Measurements from ENCODE around the gene PRICKLE2.

PRICKLE2 gene

DNA sequence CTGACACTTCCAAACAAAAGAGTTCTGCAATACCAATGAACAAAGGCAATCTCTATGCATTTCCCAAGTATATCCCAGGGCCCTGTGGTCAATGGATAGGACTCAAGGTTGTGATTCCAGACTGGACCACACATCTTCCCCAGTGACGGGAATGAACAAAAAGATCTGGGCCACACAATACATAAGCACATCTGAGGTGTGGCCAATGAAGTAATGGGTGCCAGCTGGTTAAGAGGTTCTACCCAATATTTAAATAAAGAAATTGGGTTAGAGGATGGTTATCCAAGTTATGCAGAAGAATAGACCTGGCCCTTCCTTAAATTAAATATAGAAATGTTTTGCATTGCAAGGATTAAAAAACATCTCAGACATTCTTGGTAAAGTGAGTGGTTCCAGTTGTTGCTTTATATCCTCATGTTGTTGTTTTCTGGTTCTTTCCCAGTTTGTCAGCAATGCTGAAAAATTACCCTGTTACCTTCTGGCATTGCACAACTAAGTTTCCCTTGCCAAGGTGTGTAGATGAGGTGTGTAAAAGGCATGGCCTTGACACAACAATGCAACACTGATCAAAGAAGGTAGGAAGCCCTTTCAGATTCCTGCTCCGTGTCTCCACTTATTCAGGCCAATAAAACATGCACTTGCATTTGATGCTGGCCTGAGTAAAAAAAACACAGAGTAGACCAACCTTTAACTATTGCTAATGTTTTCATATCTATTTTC lies 86.5 kb downstream of the PRICKLE2 start:
- no peak for DNase-seq (ENCODE audit: low read depth in 1 of 2, low spot score in 1 of 2)

DNA sequence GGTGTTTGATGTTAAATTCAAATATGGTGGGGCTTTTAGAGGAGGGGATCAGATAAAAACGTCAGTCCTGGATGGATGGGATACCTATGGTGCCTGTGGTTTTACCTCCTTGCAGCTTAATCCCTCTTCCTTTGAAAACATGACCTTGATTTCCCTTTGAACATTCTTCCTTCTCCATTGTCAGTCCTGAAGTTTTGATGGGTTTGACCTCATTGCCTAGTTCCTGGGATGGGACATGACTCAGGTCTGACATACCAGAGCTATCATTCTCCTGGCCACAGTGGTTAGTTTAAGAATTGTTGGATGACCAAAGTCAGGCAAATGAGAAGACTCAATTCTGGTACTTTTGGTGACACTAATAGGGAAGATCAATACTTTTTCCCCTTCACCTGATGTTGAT lies 87.2 kb downstream of the PRICKLE2 start:
- DNase-seq (ENCODE audit: low read depth in 1 of 2, low spot score in 1 of 2) = no peak

DNA sequence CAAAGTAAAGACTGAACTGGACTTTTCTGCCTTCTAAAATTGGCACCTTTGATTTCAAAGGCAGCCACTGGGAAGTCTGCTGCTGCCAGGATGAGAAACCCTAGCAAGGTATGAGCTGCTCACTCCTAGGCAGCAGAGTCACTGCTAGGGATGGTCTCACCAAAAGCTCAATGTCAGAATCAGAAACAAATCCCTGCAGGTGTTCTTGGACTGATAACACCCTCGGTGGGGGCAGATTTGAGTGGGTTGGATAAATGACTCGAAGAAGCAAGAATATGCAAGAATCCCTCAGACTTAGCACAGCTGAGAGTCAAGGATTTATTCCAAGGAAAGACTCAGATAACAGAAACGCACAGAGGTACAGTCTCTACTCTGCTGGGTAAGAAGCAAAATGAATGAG lies 90.4 kb downstream of the PRICKLE2 start:
- DNase-seq (ENCODE audit: low read depth in 1 of 2, low spot score in 1 of 2) = no peak

DNA sequence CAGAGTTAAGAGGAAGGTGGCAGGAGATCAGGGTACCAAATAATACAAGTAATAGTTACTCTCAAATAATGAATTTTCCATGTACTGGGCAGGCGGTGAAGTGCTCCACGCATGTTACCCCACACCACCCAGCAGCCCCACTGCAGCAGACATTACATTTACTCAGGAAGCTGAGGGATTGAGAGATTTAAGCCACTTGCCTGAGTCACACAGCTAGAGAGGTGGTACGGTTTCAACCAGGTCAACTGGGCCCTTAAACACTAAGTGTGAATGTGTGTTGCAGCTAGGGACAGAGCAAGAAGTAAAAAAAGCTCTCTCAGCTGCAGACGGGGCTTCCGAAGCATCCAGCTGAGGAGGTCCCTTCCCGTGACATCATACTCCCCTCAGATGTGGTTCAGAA lies 91.3 kb downstream of the PRICKLE2 start:
- DNase-seq (ENCODE audit: low read depth in 1 of 2, low spot score in 1 of 2) = no peak

DNA sequence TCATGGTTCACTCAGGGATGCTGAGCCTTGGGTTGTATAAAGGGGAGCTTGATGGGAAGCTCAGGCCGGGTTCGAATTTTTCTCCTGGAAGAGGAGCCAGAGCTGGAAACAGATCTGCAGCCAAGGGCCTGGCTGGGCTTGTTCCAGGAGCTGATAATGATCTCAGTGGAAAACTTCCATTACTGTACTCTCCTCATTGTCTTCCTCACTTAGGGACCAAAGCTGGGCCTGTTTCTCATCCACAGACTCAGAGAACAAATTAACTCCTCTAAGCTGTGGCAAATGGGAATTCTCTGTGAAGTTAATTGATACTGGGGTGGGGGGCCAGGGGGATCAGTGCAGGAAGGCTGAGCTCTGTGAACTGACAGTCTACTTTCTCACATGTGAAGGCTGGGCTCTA lies 92.0 kb downstream of the PRICKLE2 start:
- no peak for DNase-seq (ENCODE audit: low read depth in 1 of 2, low spot score in 1 of 2)

DNA sequence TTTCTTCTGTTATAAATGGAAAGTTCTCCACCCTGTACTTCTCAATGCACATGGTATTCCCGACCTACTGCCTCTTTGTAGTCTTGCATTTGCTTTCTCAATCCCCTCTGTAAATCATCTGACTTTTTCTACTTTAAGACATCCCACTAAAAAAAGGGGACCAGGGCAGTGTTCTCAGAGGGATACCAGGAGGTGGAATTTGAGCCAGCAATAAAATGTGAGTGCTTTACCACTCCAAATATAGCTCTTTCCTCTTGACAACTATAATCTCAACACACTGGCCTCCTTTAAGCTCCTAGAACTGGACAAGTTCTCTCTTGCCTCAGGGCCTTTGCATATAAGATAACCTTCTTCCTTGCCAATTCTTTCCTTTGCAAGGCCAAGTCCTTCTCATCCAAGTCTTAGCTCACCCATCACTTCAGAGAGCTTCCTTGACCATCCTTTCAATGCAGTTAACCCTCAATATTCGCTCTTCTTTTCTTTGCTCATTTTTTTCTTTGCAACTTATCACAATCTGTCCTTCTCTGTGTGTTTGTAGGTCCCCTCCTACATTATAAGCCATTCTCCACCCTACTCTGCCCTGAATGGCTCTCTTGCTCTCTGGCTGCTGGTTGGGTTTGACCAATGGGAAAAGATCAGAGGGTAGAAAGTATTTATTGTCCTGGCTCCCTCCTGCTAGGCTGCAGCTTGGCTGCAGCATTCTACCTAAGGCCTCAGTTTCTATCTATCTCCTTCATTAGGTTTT lies 93.4 kb downstream of the PRICKLE2 start:
- no peak for DNase-seq (ENCODE audit: low read depth in 1 of 2, low spot score in 1 of 2)

DNA sequence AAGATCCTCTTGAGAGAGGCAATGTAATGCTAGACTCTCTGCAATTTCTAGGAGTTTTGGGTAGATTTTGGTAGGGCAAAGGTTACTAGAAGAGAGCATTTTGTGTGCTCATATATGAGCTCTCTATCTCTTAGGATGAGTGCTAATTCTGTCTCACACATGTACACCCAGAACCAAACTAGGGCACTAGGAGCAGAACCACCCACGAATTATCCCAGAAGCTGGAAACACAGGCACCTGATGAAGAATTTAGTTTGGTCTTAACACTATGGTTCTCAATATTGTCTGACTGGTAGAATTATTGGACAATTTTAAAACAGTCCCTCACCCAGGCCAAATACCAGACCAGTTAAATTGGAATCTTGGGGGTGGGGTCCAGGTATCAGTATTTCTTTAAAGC lies 94.8 kb downstream of the PRICKLE2 start:
- DNase-seq (ENCODE audit: low read depth in 1 of 2, low spot score in 1 of 2) = no peak

DNA sequence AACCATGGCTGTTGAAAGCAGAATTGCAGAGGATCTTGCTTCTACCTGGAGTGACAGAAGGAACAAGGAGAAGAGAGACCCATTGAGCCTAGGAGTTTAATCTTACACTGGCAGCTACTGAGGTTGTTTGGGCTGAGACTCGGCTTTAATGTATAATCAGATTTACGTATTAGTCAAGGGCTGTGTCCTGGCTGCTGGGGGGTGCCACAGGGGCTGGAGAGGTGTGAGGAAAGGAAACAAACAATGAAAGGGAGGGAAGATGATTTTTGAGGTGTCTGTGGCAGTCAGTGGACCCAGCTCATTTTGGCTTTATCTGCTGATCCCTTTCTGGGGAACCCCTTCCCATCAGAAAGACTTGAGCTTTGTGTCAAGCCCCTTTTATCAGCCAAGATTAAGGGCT lies 95.7 kb downstream of the PRICKLE2 start:
- no peak for DNase-seq (ENCODE audit: low read depth in 1 of 2, low spot score in 1 of 2)

DNA sequence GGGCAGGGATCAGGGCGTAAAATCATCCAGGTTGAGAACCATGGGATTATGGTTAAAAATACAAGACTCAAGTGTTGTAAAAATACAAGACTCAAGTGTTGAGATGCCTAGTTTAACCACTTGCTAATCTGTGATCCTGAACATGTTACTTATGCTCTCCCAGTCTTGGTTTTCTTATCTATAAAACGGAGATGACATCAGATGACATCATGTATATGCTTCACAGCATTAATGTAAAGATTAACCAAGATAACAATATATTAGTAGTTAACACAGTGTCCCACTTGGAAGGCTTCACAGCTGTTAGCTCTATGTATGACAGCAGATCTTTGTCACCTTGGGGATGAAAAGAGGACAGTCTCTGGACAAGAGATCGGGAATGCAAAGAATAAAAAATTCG lies 96.2 kb downstream of the PRICKLE2 start:
- no peak for DNase-seq (ENCODE audit: low read depth in 1 of 2, low spot score in 1 of 2)

DNA sequence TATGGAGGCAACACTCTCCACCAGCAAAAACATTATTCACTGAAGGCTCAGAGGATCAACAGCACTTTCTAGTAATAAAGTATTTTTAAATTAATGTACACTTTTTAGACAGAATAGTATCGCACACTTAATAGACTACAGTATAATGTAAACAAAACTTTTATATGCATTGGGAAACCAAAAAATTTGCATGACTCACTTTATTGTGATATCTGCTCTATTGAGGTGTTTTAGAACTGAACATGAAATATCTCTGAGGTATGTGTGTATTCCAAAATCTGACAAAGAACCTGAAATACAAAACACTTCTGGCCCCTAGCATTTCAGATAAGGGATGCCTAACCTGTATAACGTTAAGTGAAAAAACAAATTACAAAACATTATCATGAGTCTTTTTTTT lies 99.7 kb downstream of the PRICKLE2 start:
- DNase-seq (ENCODE audit: low read depth in 1 of 2, low spot score in 1 of 2) = no peak

DNA sequence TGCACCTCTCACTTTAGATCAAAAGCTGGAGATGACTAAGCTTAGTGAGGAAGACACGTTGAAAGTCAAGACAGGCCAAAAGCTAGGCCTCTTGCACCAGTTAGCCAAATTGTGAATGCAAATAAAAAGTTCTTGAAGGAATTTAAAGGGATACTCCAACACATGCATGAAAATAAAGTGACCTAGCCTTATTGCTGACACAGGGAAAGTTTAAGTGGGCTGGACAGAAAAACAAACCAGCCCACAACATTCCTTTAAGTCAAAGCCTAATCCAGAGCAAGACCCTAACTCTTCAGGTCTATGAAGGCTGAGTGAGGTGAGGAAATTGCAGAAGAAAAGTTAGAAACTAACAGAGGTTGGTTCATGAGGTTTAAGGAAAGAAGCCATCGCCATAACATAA lies 101.3 kb downstream of the PRICKLE2 start:
- no peak for DNase-seq (ENCODE audit: low read depth in 1 of 2, low spot score in 1 of 2)

DNA sequence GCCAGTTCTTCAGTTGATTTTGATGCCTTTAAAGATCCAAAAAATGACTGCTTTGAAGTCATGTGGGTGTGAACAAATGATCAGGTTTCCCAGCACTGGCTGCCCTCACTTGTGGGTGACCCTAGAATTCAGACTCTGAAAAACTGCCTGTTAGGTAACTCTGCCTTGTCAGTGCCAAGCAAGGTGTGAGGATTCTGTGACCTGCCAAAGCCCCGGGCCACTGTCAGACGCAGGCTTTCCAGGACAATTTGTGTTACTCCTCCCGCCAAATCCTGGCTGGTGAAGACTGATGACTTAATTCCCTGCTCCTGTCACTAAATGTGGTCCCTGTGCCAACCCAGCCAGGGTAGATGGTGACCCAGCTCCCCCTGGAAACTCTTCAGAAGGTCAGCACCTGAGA lies 102.8 kb downstream of the PRICKLE2 start:
- DNase-seq (ENCODE audit: low read depth in 1 of 2, low spot score in 1 of 2) = no peak

DNA sequence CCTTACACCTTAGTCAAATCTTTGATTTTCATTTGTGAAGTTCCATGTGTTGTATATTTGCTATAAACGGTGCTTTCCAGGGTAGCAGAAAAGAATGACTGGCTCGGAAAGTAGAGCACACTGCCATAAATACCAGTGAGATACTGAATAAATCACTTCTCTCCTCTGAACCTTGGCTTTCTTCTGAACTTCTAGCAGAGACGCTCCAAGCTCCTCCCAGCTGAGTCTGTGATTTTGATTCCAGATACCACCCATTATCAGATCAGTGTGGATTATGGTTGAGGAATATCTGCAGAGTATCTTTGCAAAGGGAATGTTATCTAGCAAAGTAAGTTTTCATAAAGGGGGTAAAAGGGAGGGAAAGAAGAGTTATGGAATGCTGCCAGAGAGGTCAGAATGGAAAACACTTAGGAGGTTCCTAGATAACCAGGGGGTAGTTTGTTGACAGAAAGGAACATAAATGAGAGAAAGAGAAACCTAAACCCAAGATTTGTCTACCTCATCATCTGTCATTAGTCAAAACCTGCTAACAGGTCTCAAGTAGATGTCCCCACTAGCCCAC lies 103.4 kb downstream of the PRICKLE2 start:
- DNase-seq (ENCODE audit: low read depth in 1 of 2, low spot score in 1 of 2) = no peak

DNA sequence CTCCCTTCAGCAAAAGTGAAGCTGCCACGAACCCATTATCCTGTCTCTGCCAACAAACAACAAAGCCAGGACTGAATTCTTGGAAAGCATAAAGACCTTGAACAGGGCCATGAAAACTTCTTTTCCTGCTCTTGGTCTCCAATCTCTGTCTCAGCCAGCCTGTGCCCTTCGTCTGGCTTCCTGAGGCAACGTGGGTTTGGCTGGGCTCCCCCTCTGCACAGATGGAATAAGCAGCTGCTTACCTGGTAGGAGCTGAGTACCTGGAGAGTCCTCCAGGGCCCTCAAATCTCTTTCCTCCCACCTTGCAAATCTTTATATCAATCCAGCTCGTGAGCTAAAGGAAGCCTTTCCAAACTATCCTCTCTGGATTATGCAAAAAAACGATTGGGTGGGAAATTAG lies 104.4 kb downstream of the PRICKLE2 start:
- DNase-seq (ENCODE audit: low read depth in 1 of 2, low spot score in 1 of 2) = no peak

DNA sequence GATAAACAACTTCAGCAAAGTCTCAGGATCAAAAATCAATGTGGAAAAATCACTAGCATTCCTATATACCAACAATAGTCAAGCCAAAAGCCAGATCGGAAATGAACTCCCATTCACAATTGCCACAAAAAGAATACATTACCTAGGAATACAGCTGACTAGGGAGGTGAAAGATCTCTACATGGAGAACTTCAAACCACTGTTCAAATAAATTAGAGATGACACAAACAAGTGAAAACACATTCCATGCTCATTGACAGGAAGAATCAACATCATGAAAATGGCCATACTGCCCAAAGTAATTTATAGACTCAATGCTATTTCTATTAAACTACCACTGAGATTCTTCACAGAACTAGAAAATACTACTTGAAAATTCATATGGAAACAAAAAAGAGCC lies 107.8 kb downstream of the PRICKLE2 start:
- DNase-seq (ENCODE audit: low read depth in 1 of 2, low spot score in 1 of 2) = no peak

DNA sequence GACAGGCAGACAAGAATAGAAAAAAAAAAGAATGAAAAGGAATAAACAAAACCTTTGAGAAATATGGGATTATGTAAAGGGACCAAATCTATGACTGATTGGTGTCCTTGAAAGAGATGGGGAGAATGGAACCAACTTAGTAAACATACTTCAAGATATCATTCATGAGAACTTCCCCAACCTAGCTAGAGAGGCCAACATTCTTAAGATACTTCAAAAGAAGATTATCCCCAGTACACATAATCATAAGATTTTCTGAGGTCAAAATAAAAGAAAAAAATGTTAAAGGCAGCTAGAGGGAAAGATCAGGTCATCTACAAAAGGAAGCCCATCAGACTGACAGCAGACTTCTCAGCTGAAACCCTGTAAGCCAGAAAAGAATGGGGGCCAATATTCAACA lies 110.6 kb downstream of the PRICKLE2 start:
- no peak for DNase-seq (ENCODE audit: low read depth in 1 of 2, low spot score in 1 of 2)

DNA sequence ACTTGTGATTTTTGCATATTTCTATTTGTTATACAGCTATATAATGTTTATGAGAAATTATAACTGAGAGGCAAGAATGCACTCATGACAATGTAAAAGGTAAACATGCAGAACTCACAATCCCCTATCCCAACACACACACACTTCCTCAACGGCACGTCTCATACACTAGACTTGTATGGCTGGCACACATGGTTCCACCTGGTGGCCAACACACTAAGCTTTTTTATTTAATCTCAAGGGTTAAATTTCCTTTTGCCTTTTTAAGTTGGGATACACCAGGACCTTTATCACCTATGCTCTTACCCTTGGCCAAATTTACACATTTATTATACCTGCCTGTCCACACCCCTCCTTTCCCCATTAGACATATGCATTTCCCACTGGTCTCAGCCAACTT lies 113.4 kb downstream of the PRICKLE2 start:
- no peak for DNase-seq (ENCODE audit: low read depth in 1 of 2, low spot score in 1 of 2)

DNA sequence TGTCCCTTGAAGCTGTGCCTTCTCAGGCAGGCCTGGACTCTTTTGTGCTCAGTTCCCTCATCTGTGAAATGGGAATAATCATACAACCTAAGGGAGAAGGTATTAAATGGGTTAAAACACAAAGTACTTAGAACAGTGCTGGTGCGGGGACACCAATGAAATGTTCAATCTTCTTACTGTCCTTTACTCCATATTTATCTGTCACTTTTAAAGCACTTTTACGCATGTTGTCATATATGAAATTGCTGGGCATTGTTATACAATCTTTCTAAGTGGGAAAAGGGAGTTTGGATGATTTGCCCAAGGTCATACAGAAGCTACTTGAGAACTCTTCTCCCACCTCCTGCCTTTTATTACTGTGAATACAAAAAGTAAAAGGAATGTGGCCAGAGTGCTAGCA lies 114.2 kb downstream of the PRICKLE2 start:
- DNase-seq (ENCODE audit: low read depth in 1 of 2, low spot score in 1 of 2) = no peak

DNA sequence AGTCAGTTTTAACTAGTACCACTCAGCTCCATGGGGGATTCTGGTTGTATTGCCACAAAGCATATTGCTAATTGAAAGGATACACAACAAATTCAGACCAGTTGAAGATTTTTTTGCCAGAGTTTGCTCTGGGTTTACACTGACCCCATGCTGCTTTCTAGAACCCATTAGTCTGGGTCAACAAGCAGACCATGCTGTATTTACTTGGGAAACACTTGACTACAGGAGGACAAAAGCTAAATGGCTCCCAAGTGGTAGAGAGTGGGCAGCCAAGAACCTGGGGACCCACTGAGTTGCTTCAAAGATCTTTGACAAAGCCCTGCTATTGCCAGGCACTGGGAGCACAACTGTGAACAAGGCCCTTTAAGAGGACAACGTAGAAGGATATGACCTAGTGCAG lies 115.2 kb downstream of the PRICKLE2 start:
- no peak for DNase-seq (ENCODE audit: low read depth in 1 of 2, low spot score in 1 of 2)

DNA sequence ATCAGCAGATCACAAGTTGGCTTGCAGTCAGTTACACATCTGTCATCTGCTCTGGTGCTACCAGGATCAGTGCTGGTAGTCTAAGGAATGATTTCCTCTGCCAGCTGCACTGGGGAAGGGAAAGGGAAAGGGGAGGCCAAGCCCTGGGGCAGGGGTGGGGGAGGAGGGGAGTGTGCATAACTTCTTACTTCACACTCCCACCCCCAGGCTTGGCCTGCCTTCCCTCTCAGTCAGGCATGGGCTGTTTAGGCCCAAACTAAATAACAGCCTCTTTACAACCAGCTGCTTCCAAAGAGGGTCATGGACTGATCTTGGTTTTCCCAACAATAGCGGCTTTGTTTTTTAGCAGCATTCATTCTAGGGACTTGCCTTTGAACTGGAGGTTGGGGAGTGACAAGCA lies 115.8 kb downstream of the PRICKLE2 start:
- no peak for DNase-seq (ENCODE audit: low read depth in 1 of 2, low spot score in 1 of 2)

DNA sequence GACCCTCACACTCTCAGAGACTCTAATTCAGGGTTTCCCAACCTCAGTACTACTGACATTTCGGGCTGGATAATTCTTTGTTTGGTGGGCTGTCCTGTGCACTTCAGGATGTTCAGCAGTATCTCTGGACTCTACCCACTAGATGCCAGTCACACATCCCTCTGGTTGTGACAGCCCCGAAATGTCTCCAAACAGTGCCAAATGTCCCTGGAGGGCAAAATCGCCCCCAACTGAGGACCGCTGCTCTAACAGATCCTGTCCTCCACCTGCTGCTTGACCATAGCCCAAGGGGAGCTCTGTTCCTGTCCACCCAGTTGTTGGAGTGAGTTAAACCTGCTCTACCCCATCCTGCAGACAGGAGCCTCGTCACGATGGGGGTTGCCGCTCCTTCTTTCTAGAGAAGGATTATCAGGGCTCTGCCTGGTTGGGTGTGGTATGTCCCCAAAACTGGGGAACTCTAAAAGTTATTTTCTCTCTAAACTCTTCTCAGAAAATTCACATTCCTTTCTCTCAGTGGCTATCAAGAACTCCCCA lies 116.4 kb downstream of the PRICKLE2 start:
- DNase-seq (ENCODE audit: low read depth in 1 of 2, low spot score in 1 of 2) = no peak

DNA sequence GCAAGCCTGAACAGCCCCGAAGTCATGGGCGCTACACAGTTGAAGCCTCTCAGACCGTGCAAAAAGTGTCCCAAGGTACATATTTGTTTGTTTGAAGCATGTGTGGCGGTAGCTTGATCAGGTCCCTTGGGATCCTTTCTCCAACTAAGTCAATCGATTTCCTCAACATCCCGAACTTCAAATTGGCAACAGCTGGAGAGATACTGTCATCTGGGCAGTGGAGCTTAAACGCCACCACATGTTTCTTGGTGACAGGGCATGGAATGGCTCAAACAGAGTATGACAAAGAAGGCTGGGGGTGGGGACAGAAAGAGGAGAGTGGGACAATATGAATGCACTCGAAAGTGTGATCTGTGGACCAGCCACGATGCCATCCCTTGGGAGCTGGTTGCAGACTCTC lies 117.0 kb downstream of the PRICKLE2 start:
- DNase-seq (ENCODE audit: low read depth in 1 of 2, low spot score in 1 of 2) = no peak
